K562 (cell line): Measurements from ENCODE around the gene GCSH. TPM values are rescaled to one million over a fixed set of nuclear protein-coding genes. Genes with fewer than 3 reads are reported as not detected.
A peak's percentile ranks its signal among the peaks of the same experiment; 100 is the strongest.
"Not testable (repeated sequence)": the region's sequence is repeated elsewhere in the genome, so short reads cannot be mapped to it uniquely, and the experiment has no call there.

Source experiments
- ATAC-seq: fragments of 200-7000 bp; cut with Tn5 transposase; 3 replicates; pipeline ENCODE4 v1.9.1; 2020; ENCODE audit warnings: moderate library complexity
- BruUV-seq: library from RNA; stranded (reverse); fragments of 400-500 nt; replicated peaks from 2 replicates; lab custom pipeline; 2021; lab: Mats Ljungman, UMichigan
- CTCF ChIA-PET: fragments of 300-600 bp; formaldehyde crosslinking; extraction: SDS; loops from one replicate; lab custom pipeline; 2021; ENCODE audit warnings: low intra/inter-chr PET ratio; lab: Yijun Ruan, JAX
- POLR2A ChIA-PET: fragments of 300-600, 350-650 bp; sonication (Branson Sonifier 250); formaldehyde crosslinking; extraction: SDS; loops from one replicate; lab custom pipeline; 2021; ENCODE audit warnings: antibody characterized with exemption, inconsistent platforms; lab: Yijun Ruan, JAX
- DNase-seq, 4 experiments: peaks; one replicate each; pipeline versions ENCODE4 v3.0.0 to v3.0.0-alpha.2; 2011 to 2018; ENCODE audit warnings: low spot score in 3 of 4, mixed read lengths in 3 of 4; ENCODE audit errors: extremely low read depth in 1 of 4
- FAIRE-seq: peaks from 2 replicates; lab custom pipeline; 2011; peaks lifted over from hg19 to GRCh38; lab: Jason Lieb, UNC
- H2AFZ ChIP-seq: 2 replicates; pipeline ENCODE4 v1.6.0; 2011; ENCODE audit warnings: low read depth, low read length, control low read depth, inconsistent platforms
- H3K27ac ChIP-seq: fragments of 200-600 bp; 3 replicates; pipeline ENCODE4 v1.8.0; 2011; ENCODE audit warnings: low read depth, mild to moderate bottlenecking, control low read depth, inconsistent platforms, low read length, moderate library complexity, mixed read lengths; ENCODE audit errors: extremely low read depth
- H3K27me3 ChIP-seq, 2 experiments: fragments of 300-600 bp in 1 of 2; 2 replicates in 1 of 2; 3 replicates in 1 of 2; pipeline versions ENCODE4 v1.6.0 to v1.8.0; 2011; ENCODE audit warnings: inconsistent platforms in 2 of 2, low read length in 2 of 2, mild to moderate bottlenecking in 1 of 2, mixed read lengths in 1 of 2, moderate library complexity in 1 of 2; ENCODE audit not compliant: control insufficient read depth in 2 of 2, insufficient read depth in 2 of 2
- H3K36me3 ChIP-seq: fragments of 300-600 bp; 3 replicates; pipeline ENCODE4 v1.8.0; 2011; ENCODE audit warnings: mild to moderate bottlenecking, low read length, inconsistent platforms; ENCODE audit not compliant: control insufficient read depth, insufficient read depth
- H3K4me1 ChIP-seq, 2 experiments: fragments of 200-600 bp in 1 of 2; replicated peaks in 1 of 2; 2 replicates in 1 of 2; 3 replicates in 1 of 2; pipeline versions ENCODE4 v1.5.1 to v1.8.0; 2011; ENCODE audit warnings: inconsistent platforms in 2 of 2, low read length in 2 of 2, mild to moderate bottlenecking in 1 of 2, mixed read lengths in 1 of 2, moderate library complexity in 1 of 2; ENCODE audit not compliant: control insufficient read depth in 2 of 2, insufficient read depth in 2 of 2
- H3K4me2 ChIP-seq: 2 replicates; pipeline ENCODE4 v1.6.1; 2011; ENCODE audit warnings: low read length, control low read depth, inconsistent platforms, mixed read lengths; ENCODE audit not compliant: insufficient read depth
- H3K4me3 ChIP-seq: fragments of 200-600 bp; sonication (generic), shearing (Covaris generic); 2 replicates; pipeline ENCODE4 v1.5.1; 2016; ENCODE audit warnings: control low read depth, inconsistent platforms
- H3K79me2 ChIP-seq: fragments of 200-600 bp; 3 replicates; pipeline ENCODE4 v1.8.0; 2011; ENCODE audit warnings: low read length, inconsistent platforms; ENCODE audit not compliant: control insufficient read depth, insufficient read depth
- H3K9ac ChIP-seq, 2 experiments: 2 replicates each; pipeline versions ENCODE4 v1.6.0 to v1.6.1; 2011; ENCODE audit warnings: low read depth in 2 of 2, low read length in 2 of 2, control low read depth in 1 of 2, inconsistent platforms in 1 of 2, mild to moderate bottlenecking in 1 of 2, mixed read lengths in 1 of 2; ENCODE audit not compliant: insufficient read depth in 1 of 2
- H3K9me1 ChIP-seq: one replicate; pipeline ENCODE4 v1.6.0; 2011; ENCODE audit warnings: inconsistent platforms, mild to moderate bottlenecking, low read length, moderate library complexity; ENCODE audit not compliant: control insufficient read depth, insufficient read depth
- H3K9me3 ChIP-seq: replicated peaks from 2 replicates; pipeline ENCODE4 v1.5.1; 2011; ENCODE audit warnings: low read depth, low read length, inconsistent platforms; ENCODE audit not compliant: control insufficient read depth, insufficient read depth
- H4K20me1 ChIP-seq: replicated peaks from 2 replicates; pipeline ENCODE4 v1.6.1; 2011; ENCODE audit warnings: low read length, inconsistent platforms, mixed read lengths; ENCODE audit not compliant: control insufficient read depth, insufficient read depth
- KDM1A ChIP-seq, 2 experiments: fragments of 450-650 bp; IDR thresholded peaks; 2 replicates each; pipeline ENCODE4 v1.6.1; 2016; ENCODE audit warnings: mild to moderate bottlenecking in 2 of 2
- PTBP1 ChIP-seq: fragments of 200-400 bp; formaldehyde crosslinking; IDR thresholded peaks from 2 replicates; pipeline ENCODE4 v1.6.1; 2017; ENCODE audit warnings: low read depth, low read length
- STAG1 ChIP-seq: sonication (generic); formaldehyde crosslinking; IDR thresholded peaks from 2 replicates; pipeline ENCODE4 v1.5.0; 2020; ENCODE audit warnings: missing genetic modification reagents, borderline replicate concordance
- WGBS: fragments of 100-300 bp; shearing (Covaris generic); methylation state at CpG from one replicate; pipeline ENCODE4 v1.1.6; 2016; ENCODE audit warnings: low coverage, mixed read lengths; ENCODE audit not compliant: insufficient coverage; ENCODE audit errors: missing lambda C conversion rate; 5-methylcytosine and 5-hydroxymethylcytosine counted together
- in situ Hi-C: fragments of 300-500 bp; cut with MboI; formaldehyde crosslinking; loops from 4 replicates; pipeline ENCODE4 v1.15.0; 2018; ENCODE audit warnings: inconsistent platforms, mixed read lengths
- intact Hi-C: fragments of 100-400 bp; cut with micrococcal nuclease; formaldehyde crosslinking; loops from 2 replicates; pipeline ENCODE4 v1.14.2; 2022
- polyA plus RNA-seq, 8 experiments: library from polyadenylated mRNA; depleted of rRNA in 4 of 8; stranded (reverse) in 5 of 8; unstranded in 3 of 8; fragments of >200 nt; fragmentation: Nextera tagmentation in 2 of 8; fragmentation: Illumina TruSeq in 1 of 8; extraction: Ambion mirVana in 2 of 8; extraction: Trizol in 1 of 8; gene quantifications; 2 replicates each; pipeline versions ENCODE4 v1.2.1 to v1.2.3, GENCODE V29; 2011 to 2014; ENCODE audit warnings: inconsistent platforms in 1 of 8, missing spikeins in 1 of 8
- total RNA-seq, 7 experiments: library from RNA; depleted of rRNA in 6 of 7; stranded (reverse); fragments of >200 nt in 6 of 7; fragmentation: Illumina TruSeq in 2 of 7; extraction: Trizol in 2 of 7; gene quantifications; 2 replicates each; pipeline versions ENCODE4 v1.2.1 to v1.2.3, GENCODE V29; 2011 to 2021; ENCODE audit warnings: low replicate concordance in 1 of 7
- TF ChIP-seq, protein P1 (sequence below): fragments of 200-800 bp; sonication (Bioruptor generic); IDR thresholded peaks from 2 replicates; pipeline ENCODE4 v1.6.1; 2017; ENCODE audit warnings: missing genetic modification characterization, missing compliant biosample characterization

Gene GCSH
- total and polyA plus RNA-seq, 9 of the 15 experiments (the other 6 are each of a cell fraction or from before 2014, with no cell fraction given), result 35.0 to 121 (median 89.0) TPM

DNA sequence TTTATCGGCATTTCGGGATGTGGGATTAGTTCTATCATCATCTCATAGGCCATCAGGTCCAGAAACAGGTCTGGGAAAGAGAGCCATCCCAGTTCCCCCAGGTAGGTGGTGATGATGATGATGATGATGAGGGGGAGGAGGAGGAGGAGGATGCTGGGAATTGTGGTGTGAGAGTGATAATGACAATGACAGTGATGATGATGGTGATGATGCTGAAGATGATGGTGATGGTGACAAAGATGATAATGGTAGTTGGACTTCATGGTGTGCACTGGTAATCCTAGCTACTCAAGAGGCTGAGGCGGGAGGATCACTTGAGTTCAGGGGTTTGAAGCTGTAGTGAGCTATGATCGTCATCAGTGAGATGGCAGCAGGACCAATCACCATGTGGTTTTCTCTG is 16.3 kb upstream of the GCSH start:
- Histone ChIP-seq H3K27me3 (peaks cover 56 to 91% of the 10 kb centered on the region in 2 experiments), H3K4me3 (no peak overlapping the region), H2AFZ (no peak overlapping the region), H3K79me2 (no peaks in the 10 kb centered on the region), H3K27ac (no peak overlapping the region), H3K4me2 (no peak overlapping the region), H3K9me3 (no peaks in the 10 kb centered on the region), H3K36me3 (no peaks in the 10 kb centered on the region), H3K9me1 (no peaks in the 10 kb centered on the region), H4K20me1 (peaks cover 3% of the 10 kb centered on the region; the same call in 1 of the 2 replicates), H3K9ac (no peak overlapping the region), H3K4me1 (peaks cover 0 to 3% of the 10 kb centered on the region in 2 experiments; a peak in 3 of 5 replicates)
- intact Hi-C loops, result no loop called here
- CTCF ChIA-PET, result no interaction called here
- no TSS peak for BruUV-seq
- in situ Hi-C loops, result no loop called here
- 0% methylated on average over 4 of the region's 4 CpGs for WGBS
- TF ChIP-seq, protein P1, sequence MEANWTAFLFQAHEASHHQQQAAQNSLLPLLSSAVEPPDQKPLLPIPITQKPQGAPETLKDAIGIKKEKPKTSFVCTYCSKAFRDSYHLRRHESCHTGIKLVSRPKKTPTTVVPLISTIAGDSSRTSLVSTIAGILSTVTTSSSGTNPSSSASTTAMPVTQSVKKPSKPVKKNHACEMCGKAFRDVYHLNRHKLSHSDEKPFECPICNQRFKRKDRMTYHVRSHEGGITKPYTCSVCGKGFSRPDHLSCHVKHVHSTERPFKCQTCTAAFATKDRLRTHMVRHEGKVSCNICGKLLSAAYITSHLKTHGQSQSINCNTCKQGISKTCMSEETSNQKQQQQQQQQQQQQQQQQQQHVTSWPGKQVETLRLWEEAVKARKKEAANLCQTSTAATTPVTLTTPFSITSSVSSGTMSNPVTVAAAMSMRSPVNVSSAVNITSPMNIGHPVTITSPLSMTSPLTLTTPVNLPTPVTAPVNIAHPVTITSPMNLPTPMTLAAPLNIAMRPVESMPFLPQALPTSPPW (CRISPR knock-in tag), result no peak
- TF ChIP-seq PTBP1 (no peak), KDM1A (IDR thresholded peaks at IDR 0.05) (peak; percentile 31 to 35; a peak in 2 of 4 replicates)
- POLR2A ChIA-PET, result interaction anchor here (1.4 kb wide), 1 partner anchor 29 kb away, joined by 5 read pairs; no protein-coding TSS in a partner anchor
- ATAC-seq, result no peak
- FAIRE-seq, result no peak
- DNase-seq, result no peak

GRCh38 chr16:81109274-81109673 is 13.1 kb upstream of the GCSH start:
- H3K4me2 ChIP-seq, H3K4me3 ChIP-seq, H4K20me1 ChIP-seq, FAIRE-seq, H3K79me2 ChIP-seq, intact Hi-C loops, H3K27ac ChIP-seq, CTCF ChIA-PET, BruUV-seq, DNase-seq, in situ Hi-C loops, H3K9ac ChIP-seq, ATAC-seq, H3K4me1 ChIP-seq, H3K9me1 ChIP-seq, H3K9me3 ChIP-seq, H2AFZ ChIP-seq, H3K36me3 ChIP-seq: not testable (repeated sequence)
- WGBS, result 6% methylated on average over 6 of the region's 6 CpGs
- 0 out of 2 replicates have a peak, but pooled peaks have one; percentile 5 for TF ChIP-seq STAG1 (CRISPR knock-in tag)
- POLR2A ChIA-PET, result interaction anchor here (0.5 to 0.7 kb wide), 3 partner anchors 9 to 202 kb away, joined by 3 read pairs; no protein-coding TSS in a partner anchor
- H3K27me3 ChIP-seq, result peaks cover 43 to 64% of the 10 kb centered on the region in 2 experiments
